GM19023 (cell line): Measurements from ENCODE around the gene PPARD.
"Not testable (repeated sequence)": the region's sequence is repeated elsewhere in the genome, so short reads cannot be mapped to it uniquely, and the experiment has no call there.

Experiments used
- ATAC-seq: cut with Tn5 transposase; IDR thresholded peaks from one replicate; pipeline ENCODE4 v1.9.1; 2021; ENCODE audit warnings: mild to moderate bottlenecking, moderate library complexity; ENCODE audit not compliant: unreplicated experiment

The PPARD gene

DNA sequence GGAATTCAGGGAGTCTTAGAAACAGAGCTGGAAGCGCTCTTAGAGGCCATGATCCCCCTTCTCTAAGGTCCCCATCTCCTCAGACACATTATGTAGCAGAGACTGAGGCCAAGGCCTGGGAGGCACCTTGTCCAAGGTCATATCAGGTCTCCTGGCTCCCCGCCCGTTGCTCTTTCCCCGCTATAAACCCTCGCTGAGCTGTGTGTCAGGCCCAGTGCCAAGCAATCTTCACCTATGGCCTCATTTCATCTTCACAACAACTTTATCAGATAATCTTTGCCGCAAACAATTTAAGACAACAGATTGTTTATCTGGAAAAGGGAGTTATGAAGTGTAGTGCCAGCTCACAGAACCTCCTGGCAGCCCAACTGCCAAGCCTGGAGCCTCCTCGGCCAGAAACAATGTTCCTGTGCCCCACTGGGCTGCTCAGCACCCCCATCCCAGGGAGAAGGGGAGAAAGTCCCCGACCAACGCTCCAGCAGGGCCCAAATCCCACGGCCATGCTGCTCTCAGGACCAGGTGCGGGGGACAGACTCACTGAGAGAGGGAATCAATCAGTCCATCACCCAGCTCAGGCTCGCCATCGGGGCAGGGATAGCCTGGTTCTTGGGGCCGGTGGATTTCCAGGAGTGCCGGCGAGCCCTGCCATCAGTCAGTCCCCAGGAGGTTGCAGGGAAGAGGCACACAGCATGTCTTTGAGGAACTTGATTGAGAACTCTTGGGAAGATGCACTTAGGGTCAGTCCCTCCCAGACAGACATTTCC lies 92.9 kb downstream of the PPARD start:
- no peak for ATAC-seq

GRCh38 chr6:35436071-35436857 lies 93.9 kb downstream of the PPARD start:
- ATAC-seq = no peak

DNA sequence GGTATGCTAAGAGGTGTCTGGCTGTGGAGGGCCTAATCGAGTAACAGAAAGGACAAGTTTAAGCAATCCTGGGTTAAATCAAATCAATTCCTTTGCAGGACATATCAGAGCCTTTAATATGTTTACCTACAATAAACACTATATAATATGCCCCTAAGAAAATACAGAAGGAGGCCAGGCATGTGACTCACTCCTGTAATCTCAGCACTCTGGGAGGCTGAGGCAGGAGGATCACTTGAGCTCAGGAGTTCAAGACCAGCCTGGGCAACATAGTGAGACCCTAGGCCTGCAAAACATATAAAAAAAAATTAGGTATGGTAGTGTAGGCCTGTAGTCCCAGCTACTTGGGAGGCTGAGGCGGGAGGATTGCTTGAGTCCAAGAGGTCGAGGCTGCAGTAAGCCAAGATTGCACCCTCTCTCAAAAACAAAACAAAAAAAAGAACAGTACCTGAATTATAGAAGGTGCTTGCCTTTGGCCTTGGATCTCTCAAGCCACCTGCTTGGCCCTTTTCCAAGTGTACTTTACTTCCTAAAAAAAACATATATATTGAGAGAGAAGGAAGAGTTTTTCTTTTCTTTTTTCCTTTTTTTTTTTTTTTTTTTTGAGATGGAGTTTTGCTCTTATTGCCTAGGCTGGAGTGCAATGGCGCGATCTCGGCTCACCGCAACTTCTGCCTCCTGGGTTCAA lies 96.2 kb downstream of the PPARD start:
- ATAC-seq = not testable (repeated sequence)

DNA sequence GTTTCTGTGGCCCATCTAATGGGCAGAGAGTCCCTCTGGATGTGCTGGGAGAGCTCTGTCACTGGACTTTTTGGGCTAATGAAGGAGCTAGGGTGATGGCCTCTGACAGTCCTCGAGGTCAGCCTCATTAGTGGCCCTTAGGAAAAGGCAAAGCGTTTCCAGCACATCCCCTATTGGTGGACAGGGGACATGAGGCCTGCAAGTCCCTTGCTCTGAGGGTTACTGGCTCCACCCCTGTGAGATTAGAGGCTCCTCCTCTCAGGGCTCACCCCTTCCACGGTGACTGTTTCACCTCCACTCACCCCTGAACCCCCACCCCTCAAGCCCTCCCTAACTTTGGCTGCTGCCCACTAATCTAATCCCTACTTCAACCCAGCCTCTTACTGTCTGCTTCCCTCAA lies 97.0 kb downstream of the PPARD start:
- no peak for ATAC-seq

- ATAC-seq = no peak
Observed at GRCh38 chr6:35441205-35441604, 98.8 kb downstream of the PPARD start.

DNA sequence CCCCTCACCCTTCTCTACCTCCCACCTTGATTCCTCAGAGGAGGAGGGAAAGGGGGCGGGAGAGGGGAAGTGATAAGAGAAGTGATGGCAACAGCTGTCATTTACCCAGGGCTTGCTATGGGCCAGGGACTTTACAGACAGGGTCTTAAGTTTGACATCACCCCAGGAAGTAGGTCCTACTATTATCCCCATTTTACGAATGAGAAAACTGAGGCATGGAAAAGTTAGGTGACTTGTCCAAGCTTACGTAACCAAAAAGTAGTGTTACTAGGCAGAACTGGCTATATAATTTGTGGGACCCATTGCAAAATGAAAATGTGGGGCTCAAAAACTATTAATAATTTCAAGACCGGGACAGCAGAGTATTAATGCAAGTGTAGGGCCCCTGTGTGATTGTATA lies 99.3 kb downstream of the PPARD start:
- ATAC-seq = no peak

GRCh38 chr6:35442693-35443092 lies 100.3 kb downstream of the PPARD start:
- no peak for ATAC-seq

DNA sequence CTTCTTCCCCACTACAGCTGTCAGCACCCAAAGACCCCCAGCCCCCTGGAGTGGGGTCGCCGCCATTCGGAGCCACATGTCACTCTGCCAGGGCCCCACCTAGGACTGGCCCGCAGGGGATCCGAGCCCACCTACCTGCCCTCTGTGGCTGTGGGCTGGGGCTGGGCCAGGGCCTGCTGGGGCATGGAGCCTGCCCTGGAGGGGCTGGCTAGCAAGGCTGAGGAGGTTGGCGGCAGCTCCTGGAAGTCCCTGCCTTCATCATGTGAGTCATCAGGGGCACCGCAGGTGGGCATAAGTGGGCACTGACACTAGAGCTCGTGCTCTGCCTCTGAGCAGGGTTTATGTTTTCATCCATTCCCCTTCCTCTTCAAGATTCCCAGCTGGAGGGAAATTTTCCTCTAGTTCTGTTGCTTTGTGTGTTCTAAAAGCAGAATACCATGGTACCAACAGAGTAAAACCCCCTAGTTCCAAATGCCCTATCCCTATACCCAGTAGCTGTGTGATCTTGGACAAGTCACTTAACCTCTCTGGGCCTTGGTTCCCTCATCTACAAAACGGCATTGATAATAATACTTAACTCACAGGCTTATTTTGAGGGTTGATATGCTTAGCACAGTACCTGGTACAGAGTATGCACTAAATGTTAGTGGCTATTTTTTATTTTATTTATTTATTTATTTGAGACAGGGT lies 101.1 kb downstream of the PPARD start:
- ATAC-seq = no peak

- no peak for ATAC-seq
Observed at GRCh38 chr6:35445691-35446090, 103.3 kb downstream of the PPARD start.

DNA sequence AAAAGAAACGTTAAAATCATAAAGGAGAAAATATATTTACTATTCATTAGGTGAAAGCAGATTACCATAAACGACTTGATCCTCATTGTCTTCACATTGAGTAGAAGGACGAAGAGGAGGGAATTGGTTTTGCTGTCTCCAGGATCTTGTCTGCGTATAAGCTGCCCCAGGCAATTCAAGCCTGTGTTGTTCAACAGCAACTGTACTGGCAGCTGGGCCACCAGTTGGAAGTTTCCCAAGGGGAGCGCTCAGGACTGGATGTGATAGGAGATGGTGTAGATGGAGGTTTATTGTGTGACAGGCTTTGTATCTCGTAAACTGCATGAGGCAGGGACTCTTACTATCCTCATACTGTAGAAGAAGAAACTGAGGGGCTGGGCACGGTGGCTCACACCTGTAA lies 105.8 kb downstream of the PPARD start:
- ATAC-seq = no peak

DNA sequence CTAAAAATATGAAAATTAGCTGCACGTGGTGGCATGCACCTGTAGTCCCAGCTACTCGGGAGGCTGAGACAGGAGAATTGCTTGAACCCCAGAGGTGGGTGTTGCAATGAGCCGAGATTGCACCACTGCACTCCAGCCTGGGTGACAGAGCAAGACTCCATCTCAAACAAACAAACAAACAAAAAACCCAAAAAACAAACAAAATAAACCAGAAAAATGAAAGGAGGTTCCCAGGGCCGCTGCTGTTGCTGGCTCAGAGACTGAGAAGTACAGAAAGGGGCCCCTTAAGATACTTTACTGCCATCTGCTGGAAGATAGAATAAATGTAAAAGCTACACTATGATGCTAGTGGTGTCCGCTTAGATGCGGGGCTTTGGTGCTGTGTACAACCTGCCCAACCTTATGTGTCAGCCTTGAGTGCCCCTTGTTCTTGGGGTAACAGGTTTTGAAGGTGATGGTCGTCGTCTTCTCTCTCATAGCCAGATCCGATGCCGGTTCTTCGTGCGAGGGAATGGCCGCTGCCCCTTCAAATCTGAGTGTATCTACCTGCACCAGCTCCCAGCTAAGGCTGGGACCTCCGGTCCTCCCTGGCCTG lies 107.0 kb downstream of the PPARD start:
- ATAC-seq = no peak

- ATAC-seq = no peak
Observed at GRCh38 chr6:35451354-35452182, 109.2 kb downstream of the PPARD start.

- ATAC-seq = peak; percentile 94
Observed at GRCh38 chr6:35452183-35453090, 110.1 kb downstream of the PPARD start, which contains the start of gene FANCE. FANCE (plus strand) TSS chr6:35452338; CDS start chr6:35452546, 208 bp downstream.

DNA sequence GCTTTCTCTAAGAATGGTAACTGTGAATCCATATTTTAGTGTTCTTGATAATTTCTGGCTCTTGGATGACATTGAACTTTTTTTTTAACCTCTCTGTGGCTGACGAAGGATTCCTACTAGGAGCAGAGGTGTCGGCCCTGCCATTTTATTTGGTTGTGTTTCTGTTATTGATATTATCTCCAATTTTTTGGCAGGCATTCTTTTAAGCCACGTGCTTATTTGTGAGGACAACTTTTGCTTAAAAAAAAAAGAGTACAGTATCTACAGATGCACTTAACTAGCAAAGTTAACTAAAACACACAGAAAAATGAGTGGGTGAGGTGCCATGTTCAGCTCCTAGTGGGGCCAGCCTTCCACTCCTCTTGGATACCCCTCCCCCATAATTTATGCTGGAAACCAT lies 110.9 kb downstream of the PPARD start:
- no peak for ATAC-seq

DNA sequence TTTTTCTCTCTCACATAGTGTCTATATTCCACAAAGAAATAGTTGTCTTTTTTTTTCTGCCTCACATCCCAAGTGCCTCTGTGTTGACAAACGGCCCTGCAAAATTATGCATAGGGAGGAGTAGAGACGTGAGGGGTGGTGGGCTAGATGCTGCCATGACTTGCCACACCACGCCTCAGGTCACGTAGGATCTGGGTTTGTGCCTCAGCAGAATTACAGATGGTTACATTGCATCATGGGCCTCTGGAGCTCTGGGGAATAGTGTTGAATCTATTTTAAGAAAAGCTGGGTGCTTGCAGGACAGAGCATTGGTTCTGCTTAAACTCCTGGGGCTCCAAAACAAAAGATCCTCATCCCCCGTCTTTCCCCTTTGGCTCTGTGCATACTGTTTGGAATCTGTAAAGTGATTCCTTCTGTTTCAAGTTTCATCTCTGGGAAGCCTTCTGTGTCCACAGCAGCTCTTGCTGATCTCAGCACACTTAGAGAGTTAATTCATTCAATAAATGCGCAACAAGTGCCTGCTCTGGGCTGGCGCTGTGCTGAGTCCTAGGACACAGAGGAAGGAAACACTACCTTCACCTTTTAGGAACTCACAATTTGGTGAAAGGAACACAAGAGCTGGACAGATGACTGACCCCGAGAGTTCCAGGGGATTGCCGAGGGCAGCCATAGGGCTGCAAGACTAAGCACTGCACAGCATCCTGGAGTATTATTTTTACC lies 112.2 kb downstream of the PPARD start:
- ATAC-seq = no peak

- no peak for ATAC-seq
Observed at GRCh38 chr6:35457907-35458306, 115.5 kb downstream of the PPARD start.

DNA sequence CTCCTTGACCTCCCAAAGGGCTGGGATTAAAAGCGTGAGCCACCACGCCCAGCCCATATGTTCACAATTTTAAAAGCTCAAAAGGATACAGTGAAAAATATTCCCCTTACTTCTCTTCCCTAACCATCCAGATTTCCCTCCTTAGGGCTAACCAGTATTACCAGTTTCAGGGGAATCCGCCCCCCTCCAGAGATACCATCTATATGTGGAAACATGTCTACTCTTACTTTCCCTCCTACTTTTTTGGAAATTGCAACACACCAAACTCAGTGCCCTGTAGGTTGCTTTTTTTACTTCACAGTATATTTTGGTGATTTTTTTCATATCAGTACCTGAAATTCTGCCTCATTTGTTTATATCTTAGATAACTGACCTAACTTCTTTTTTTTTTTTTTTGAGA lies 118.9 kb downstream of the PPARD start:
- ATAC-seq = no peak

GRCh38 chr6:35463292-35463691 lies 120.9 kb downstream of the PPARD start:
- no peak for ATAC-seq
